GM06990 (cell line): ENCODE data around the gene PAPOLA.

Experiments used
- DNase-seq: peaks from one replicate; pipeline ENCODE4 v3.0.0-alpha.2; 2011; ENCODE audit not compliant: insufficient read length; ENCODE audit errors: extremely low read depth
- H3K27me3 ChIP-seq: replicated peaks from 2 replicates; pipeline ENCODE4 v1.6.0; 2011; ENCODE audit warnings: low read length; ENCODE audit not compliant: control insufficient read depth, insufficient read depth
- H3K36me3 ChIP-seq: 2 replicates; pipeline ENCODE4 v1.5.1; 2011; ENCODE audit warnings: low read length; ENCODE audit not compliant: control insufficient read depth, insufficient read depth
- H3K4me3 ChIP-seq: replicated peaks from 2 replicates; pipeline ENCODE4 v1.5.1; 2011; ENCODE audit warnings: low read depth, mild to moderate bottlenecking, control low read depth, low read length
- TF ChIP-seq, protein P1 (sequence below): IDR thresholded peaks from 2 replicates; pipeline ENCODE4 v1.5.1; 2011; ENCODE audit warnings: low read length, control low read depth, mild to moderate bottlenecking, inconsistent platforms; ENCODE audit not compliant: insufficient read depth, poor library complexity, severe bottlenecking

The PAPOLA gene

DNA sequence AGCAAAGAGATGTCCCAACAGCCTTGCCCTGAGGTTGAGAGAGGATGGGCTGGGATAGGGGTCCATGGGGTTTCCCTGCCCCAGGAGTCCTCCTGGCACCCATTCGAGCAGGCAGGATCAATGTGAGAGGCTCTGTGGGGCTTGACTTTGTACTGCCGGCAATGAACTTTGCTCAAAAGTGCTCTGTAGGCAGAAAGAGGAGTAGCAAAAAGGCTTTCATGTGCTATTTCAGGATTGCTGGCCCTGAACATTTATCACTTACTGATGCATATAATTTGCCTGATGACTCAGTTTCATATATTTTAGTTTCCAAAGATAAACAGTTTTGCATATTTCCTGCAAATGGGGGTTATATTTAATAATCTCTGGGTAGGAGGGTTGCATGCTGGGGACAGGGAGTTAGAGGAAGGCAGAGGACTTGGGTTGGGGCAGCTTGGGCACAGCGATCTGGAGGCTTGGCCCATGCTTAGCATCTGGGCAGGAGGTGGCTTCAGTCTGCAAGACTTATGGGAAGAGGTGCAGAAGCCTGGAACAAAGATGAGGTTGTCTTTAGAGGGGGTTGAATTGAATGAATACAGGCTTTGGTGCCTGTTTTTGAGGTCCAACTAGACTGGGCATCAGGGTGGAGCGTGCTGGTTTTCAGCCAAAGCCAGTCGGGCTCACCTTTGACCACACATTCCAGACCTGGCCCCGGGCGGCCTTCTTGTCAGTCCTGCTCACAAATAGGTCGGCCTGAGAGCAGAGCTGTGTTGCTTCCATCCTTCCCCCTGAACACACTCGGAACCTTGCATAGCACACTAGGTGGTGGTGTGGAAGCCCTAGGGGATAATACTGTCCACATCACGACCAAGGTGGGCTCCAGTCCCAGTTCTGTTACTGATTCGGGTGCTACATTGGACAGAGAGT, 101.4 kb downstream of the PAPOLA start:
- Histone ChIP-seq H3K36me3 (no peaks in the 10 kb centered on the region), H3K27me3 (no peaks in the 10 kb centered on the region; the same call in 1 of the 2 replicates), H3K4me3 (no peak overlapping the region)
- TF ChIP-seq, protein P1, sequence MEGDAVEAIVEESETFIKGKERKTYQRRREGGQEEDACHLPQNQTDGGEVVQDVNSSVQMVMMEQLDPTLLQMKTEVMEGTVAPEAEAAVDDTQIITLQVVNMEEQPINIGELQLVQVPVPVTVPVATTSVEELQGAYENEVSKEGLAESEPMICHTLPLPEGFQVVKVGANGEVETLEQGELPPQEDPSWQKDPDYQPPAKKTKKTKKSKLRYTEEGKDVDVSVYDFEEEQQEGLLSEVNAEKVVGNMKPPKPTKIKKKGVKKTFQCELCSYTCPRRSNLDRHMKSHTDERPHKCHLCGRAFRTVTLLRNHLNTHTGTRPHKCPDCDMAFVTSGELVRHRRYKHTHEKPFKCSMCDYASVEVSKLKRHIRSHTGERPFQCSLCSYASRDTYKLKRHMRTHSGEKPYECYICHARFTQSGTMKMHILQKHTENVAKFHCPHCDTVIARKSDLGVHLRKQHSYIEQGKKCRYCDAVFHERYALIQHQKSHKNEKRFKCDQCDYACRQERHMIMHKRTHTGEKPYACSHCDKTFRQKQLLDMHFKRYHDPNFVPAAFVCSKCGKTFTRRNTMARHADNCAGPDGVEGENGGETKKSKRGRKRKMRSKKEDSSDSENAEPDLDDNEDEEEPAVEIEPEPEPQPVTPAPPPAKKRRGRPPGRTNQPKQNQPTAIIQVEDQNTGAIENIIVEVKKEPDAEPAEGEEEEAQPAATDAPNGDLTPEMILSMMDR: no peak
- no peak for DNase-seq

DNA sequence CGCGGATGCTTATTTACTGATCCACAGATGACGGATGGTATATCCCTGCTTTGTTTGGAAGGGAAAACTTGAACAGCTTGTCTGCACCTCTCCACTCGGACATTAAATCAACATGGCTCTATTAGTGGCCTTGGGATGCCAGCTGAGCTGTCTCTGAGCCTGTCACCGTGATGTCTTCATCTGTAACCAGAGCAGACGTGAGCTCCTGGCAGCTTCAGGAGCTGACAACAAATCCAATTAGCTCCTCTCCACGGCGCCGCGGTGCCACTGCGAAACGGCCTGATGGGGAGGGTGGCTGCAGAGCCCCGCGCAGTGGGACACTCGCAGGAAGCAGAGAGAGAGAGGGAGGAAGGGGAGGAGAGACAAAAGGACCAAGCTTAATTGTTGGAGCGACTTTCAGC, 112.3 kb downstream of the PAPOLA start:
- H3K27me3 ChIP-seq: no peaks in the 10 kb centered on the region
- H3K36me3 ChIP-seq: no peaks in the 10 kb centered on the region
- TF ChIP-seq, protein P1: no peak
- no peak overlapping the region for H3K4me3 ChIP-seq
- DNase-seq: no peak

DNA sequence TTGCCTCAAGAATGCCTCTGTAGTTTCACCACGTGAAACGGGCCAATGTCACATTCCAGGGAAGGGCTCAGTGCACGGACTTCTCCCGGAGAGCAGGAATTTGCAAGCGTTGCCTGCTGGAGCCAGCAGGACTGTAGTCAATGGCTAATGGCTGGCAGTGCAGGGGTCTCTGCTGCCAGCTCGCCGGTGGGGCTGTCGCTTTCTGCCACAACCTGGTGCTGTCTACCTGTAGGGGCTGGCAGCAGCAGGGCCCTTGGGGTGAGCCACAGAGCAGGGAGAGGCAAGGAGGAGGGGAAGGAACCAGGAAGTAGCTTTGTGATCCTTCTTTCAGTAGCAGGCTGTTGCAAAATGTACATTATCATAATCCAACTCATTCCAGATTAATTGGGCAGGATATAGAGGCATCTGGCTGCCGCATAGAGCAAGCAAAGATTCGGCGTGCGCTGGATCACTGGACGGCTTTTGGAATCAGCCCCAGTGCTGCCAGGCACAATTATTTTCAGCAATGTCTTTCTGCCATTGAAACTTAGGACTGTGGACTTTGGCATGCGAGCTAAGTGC, 114.1 kb downstream of the PAPOLA start:
- DNase-seq: no peak
- H3K36me3 ChIP-seq: no peaks in the 10 kb centered on the region
- H3K4me3 ChIP-seq: no peak overlapping the region
- no peaks in the 10 kb centered on the region for H3K27me3 ChIP-seq
- TF ChIP-seq, protein P1: no peak
